HFFc6 (cell line): ENCODE results near the gene DEF6. TPM values are rescaled to one million over a fixed set of nuclear protein-coding genes. Genes with fewer than 3 reads are reported as not detected.
"Not testable (repeated sequence)": the region's sequence is repeated elsewhere in the genome, so short reads cannot be mapped to it uniquely, and the experiment has no call there.

Experiments used
- DNase-seq: peaks from one replicate; pipeline ENCODE4 v3.0.0-alpha.2; 2018
- H3K27ac Mint-ChIP-seq: 2 replicates; pipeline ENCODE4 v1.8.0; 2020; ENCODE audit warnings: mild to moderate bottlenecking, mixed read lengths
- H3K27me3 Mint-ChIP-seq: 2 replicates; pipeline ENCODE4 v1.8.0; 2021; ENCODE audit warnings: mild to moderate bottlenecking, moderate library complexity, mixed read lengths; ENCODE audit not compliant: insufficient read depth
- H3K36me3 Mint-ChIP-seq: 2 replicates; pipeline ENCODE4 v1.8.0; 2021; ENCODE audit warnings: low read depth, mixed read lengths
- H3K4me1 Mint-ChIP-seq: 2 replicates; pipeline ENCODE4 v1.8.0; 2020; ENCODE audit warnings: low read depth, mixed read lengths
- H3K4me3 Mint-ChIP-seq: 2 replicates; pipeline ENCODE4 v1.8.0; 2020; ENCODE audit warnings: mild to moderate bottlenecking, moderate library complexity, mixed read lengths
- H3K9me3 Mint-ChIP-seq: 2 replicates; pipeline ENCODE4 v1.8.0; 2020; ENCODE audit warnings: mild to moderate bottlenecking, mixed read lengths
- CTCF ChIP-seq: fragments of 200-600 bp; sonication (generic); IDR thresholded peaks from 2 replicates; pipeline ENCODE4 v1.5.0; 2021; ENCODE audit warnings: antibody characterized with exemption, mild to moderate bottlenecking
- total RNA-seq, 6 experiments: library from RNA; stranded (reverse); fragmentation: NEBNext Ultra II Directional; extraction: Animal tissue kit (Norgen Biotek cat#: 25700); gene quantifications; 2 replicates in 1 of 6; 3 replicates in 5 of 6; pipeline ENCODE4 v1.2.3, GENCODE V29; 2021

The DEF6 gene
- total RNA-seq, 6 experiments from 2014 or later = 2.8 to 4.8 (median 3.6) TPM

GRCh38 chr6:35304299-35304698 is 6.7 kb downstream of the DEF6 start:
- H3K9me3 Mint-ChIP-seq = no peaks in the 10 kb centered on the region
- H3K36me3 Mint-ChIP-seq = no peaks in the 10 kb centered on the region
- TF ChIP-seq CTCF = no peak
- no peak overlapping the region for H3K27ac Mint-ChIP-seq
- no peaks in the 10 kb centered on the region; the same call in 1 of the 2 replicates for H3K27me3 Mint-ChIP-seq
- no peak overlapping the region for H3K4me3 Mint-ChIP-seq
- H3K4me1 Mint-ChIP-seq = peaks cover 13% of the 10 kb centered on the region
- no peak for DNase-seq

GRCh38 chr6:35305117-35305516 is 7.5 kb downstream of the DEF6 start:
- no peak for DNase-seq
- Mint-ChIP-seq H3K27me3 (no peaks in the 10 kb centered on the region; the same call in 1 of the 2 replicates), H3K27ac (no peak overlapping the region), H3K4me1 (peaks cover 13% of the 10 kb centered on the region), H3K36me3 (no peaks in the 10 kb centered on the region), H3K4me3 (no peak overlapping the region), H3K9me3 (no peaks in the 10 kb centered on the region)
- no peak for TF ChIP-seq CTCF

GRCh38 chr6:35307138-35307537 is 9.5 kb downstream of the DEF6 start:
- peaks cover 13% of the 10 kb centered on the region for H3K4me1 Mint-ChIP-seq
- not testable (repeated sequence) for DNase-seq, H3K4me3 Mint-ChIP-seq, H3K36me3 Mint-ChIP-seq, H3K27me3 Mint-ChIP-seq, H3K9me3 Mint-ChIP-seq, H3K27ac Mint-ChIP-seq

- not testable (repeated sequence) for DNase-seq, H3K27me3 Mint-ChIP-seq, H3K4me1 Mint-ChIP-seq, H3K27ac Mint-ChIP-seq, H3K9me3 Mint-ChIP-seq, H3K36me3 Mint-ChIP-seq, H3K4me3 Mint-ChIP-seq
Measured at GRCh38 chr6:35308543-35308942, 10.9 kb downstream of the DEF6 start.

DNA sequence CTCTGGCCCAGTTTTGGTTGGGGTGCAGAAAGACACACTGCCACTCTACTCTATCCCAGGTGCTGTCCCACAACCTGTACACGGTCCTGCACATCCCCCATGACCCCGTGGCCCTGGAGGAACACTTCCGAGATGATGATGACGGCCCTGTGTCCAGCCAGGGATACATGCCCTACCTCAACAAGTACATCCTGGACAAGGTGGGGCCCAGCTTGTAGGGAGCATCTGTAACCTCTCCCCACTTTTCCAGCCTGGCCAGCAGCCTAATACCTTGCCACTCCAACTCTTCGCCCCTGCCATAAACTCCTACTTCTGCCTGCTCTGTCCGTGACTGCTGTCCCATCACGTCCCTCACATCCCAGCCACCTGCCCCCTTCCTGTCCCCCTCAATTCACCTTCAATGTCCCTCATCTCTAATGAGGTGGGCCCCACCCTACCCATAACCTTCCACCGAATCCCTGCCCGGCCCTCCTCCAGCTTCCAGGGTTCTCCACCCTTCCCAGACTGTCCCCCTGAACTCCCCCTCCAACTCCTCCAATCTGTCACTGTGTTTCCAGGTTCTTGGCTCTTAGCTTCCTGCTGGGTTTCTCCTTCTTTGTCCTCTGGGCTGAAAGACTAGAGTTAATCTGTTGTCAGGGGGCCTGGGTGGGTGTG is 12.1 kb downstream of the DEF6 start:
- Mint-ChIP-seq H3K4me3 (no peak overlapping the region), H3K9me3 (no peaks in the 10 kb centered on the region), H3K27me3 (peaks cover 1% of the 10 kb centered on the region; the same call in 1 of the 2 replicates), H3K4me1 (peaks cover 5% of the 10 kb centered on the region; the same call in 1 of the 2 replicates), H3K27ac (no peak overlapping the region), H3K36me3 (no peaks in the 10 kb centered on the region)
- DNase-seq = no peak
- no peak for TF ChIP-seq CTCF

GRCh38 chr6:35310265-35310831 is 12.7 kb downstream of the DEF6 start:
- no peak for TF ChIP-seq CTCF
- H3K9me3 Mint-ChIP-seq = no peaks in the 10 kb centered on the region
- H3K4me1 Mint-ChIP-seq = peaks cover 5% of the 10 kb centered on the region; the same call in 1 of the 2 replicates
- H3K27ac Mint-ChIP-seq = no peak overlapping the region
- no peak for DNase-seq
- H3K27me3 Mint-ChIP-seq = peaks cover 1% of the 10 kb centered on the region; the same call in 1 of the 2 replicates
- no peak overlapping the region for H3K4me3 Mint-ChIP-seq
- H3K36me3 Mint-ChIP-seq = no peaks in the 10 kb centered on the region
